ENCODE measurements around the gene WDR75. TPM values are rescaled to one million over a fixed set of nuclear protein-coding genes. Genes with fewer than 3 reads are reported as not detected.

WDR75 gene
- total and polyA plus RNA-seq, 2 of the 4 experiments (the other 2 are of a cell fraction): 21.7 to 52.2 TPM

GRCh38 chr2:189466656-189467055 lies 25.4 kb downstream of the WDR75 start:
- Histone ChIP-seq H4K91ac (ENCODE audit: insufficient read depth, low read depth, low read length) (no peak overlapping the region), H2BK20ac (ENCODE audit: low read depth, low read length) (no peak overlapping the region), H4K5ac (ENCODE audit: low read depth, low read length) (no peak overlapping the region), H3K9me1 (ENCODE audit: insufficient read depth, low read length) (no peaks in the 10 kb centered on the region), H3K27ac (ENCODE audit: insufficient read depth, low read length) (no peak overlapping the region), H3K4ac (ENCODE audit: low read depth, low read length) (no peak overlapping the region), H4K20me1 (ENCODE audit: insufficient read depth, low read length) (no peaks in the 10 kb centered on the region), H2AFZ (replicated peaks; ENCODE audit: low read length, poor library complexity) (no peak overlapping the region), H3K23ac (ENCODE audit: low read depth, low read length) (no peak overlapping the region), H4K8ac (ENCODE audit: low read depth in 2 of 2, low read length in 2 of 2) (no peak overlapping the region), H3K4me2 (ENCODE audit: low read depth, low read length) (no peak overlapping the region), H3K56ac (ENCODE audit: extremely low read depth, insufficient read depth, low read length) (no peak overlapping the region), H2BK120ac (ENCODE audit: low read depth, low read length) (no peak overlapping the region), H3K14ac (replicated peaks; ENCODE audit: low read depth, low read length) (no peak overlapping the region), H2AK5ac (ENCODE audit: low read depth, low read length) (no peak overlapping the region), H3K4me3 (ENCODE audit: insufficient read depth, low read depth, low read length) (no peak overlapping the region), H3K9me3 (ENCODE audit: control insufficient read depth, insufficient read depth, low read length) (no peaks in the 10 kb centered on the region), H2BK5ac (ENCODE audit: low read depth, low read length, poor library complexity, severe bottlenecking) (no peak overlapping the region), H3K27me3 (ENCODE audit: control insufficient read depth, insufficient read depth, low read length) (no peaks in the 10 kb centered on the region), H3K4me1 (ENCODE audit: control insufficient read depth, insufficient read depth, low read length) (no peaks in the 10 kb centered on the region), H3K18ac (ENCODE audit: low read depth, low read length) (no peak overlapping the region), H3K79me1 (ENCODE audit: low read depth in 1 of 2, low read length in 2 of 2) (no peaks in the 10 kb centered on the region; a peak in 1 of 4 replicates), H2AK9ac (replicated peaks; ENCODE audit: low read depth, low read length, poor library complexity) (no peak overlapping the region), H3K36me3 (ENCODE audit: control insufficient read depth, insufficient read depth, low read length) (peaks cover 30% of the 10 kb centered on the region), H3K9ac (ENCODE audit: low read depth, low read length) (no peak overlapping the region), H2BK15ac (ENCODE audit: low read depth, low read length) (no peak overlapping the region)
- ChIA-PET CTCF (no interaction called here), POLR2A (ENCODE audit: unreplicated experiment) (no interaction called here)
- in situ Hi-C loops (cut with MboI; ENCODE audit: low sequenced_read_pairs): no loop called here
- peak; percentile 73 for ATAC-seq (ENCODE audit: low read depth)
- intact Hi-C loops (cut with micrococcal nuclease): loop anchor here (1.0 to 5.0 kb wide), 3 partner anchors 91 to 194 kb away; partner anchors contain the start of gene ASNSD1
- DNase-seq: peak; percentile 50
- BruUV-seq (replicated peaks): no TSS peak
- no peak for TF ChIP-seq MXI1 (IDR thresholded peaks at IDR 0.05; ENCODE audit: borderline replicate concordance, low read depth, low read length)
- no peak for TF ChIP-seq ELK1 (IDR thresholded peaks at IDR 0.05; ENCODE audit: borderline replicate concordance, low read depth, low read length)
- no peak for TF ChIP-seq MAZ (IDR thresholded peaks at IDR 0.05; ENCODE audit: borderline replicate concordance, low read depth, low read length)
- no peak for TF ChIP-seq USF2 (IDR thresholded peaks at IDR 0.05; ENCODE audit: low read depth, low read length)
- TF ChIP-seq RFX5 (IDR thresholded peaks at IDR 0.05; ENCODE audit: low read depth, low read length): no peak
- no peak for TF ChIP-seq RCOR1 (IDR thresholded peaks at IDR 0.05; ENCODE audit: insufficient replicate concordance, low read length)
- TF ChIP-seq CHD1 (IDR thresholded peaks at IDR 0.05; ENCODE audit: low read depth, low read length): no peak
- no peak for TF ChIP-seq BHLHE40 (IDR thresholded peaks at IDR 0.05; ENCODE audit: low read depth, low read length)
- peak; percentile 61 for TF ChIP-seq RAD21 (IDR thresholded peaks at IDR 0.05; ENCODE audit: low read length)
- no peak for TF ChIP-seq NFE2L2 (IDR thresholded peaks at IDR 0.05; ENCODE audit: low read depth, low read length)
- TF ChIP-seq POLR2A (IDR thresholded peaks at IDR 0.05; ENCODE audit: low read depth, low read length): no peak
- TF ChIP-seq SMC3 (IDR thresholded peaks at IDR 0.05; ENCODE audit: low read depth, low read length): peak; percentile 43
- no peak for TF ChIP-seq CEBPB (IDR thresholded peaks at IDR 0.05; ENCODE audit: low read depth, low read length)
- no peak for TF ChIP-seq FOS (IDR thresholded peaks at IDR 0.05; ENCODE audit: low read depth, low read length)
- TF ChIP-seq CTCF (conservative IDR thresholded peaks at IDR 0.05; ENCODE audit: low read depth, low read length): peak; percentile 61
- no peak for TF ChIP-seq MAFK (IDR thresholded peaks at IDR 0.05; ENCODE audit: low read depth, low read length)
- dilution Hi-C loops (cut with HindIII; ENCODE audit: low sequenced_read_pairs, unreplicated experiment): no loop called here

Measured in IMR-90 (cell line).